GM12878 (cell line): ENCODE data around the gene POMT2. TPM values are rescaled to one million over a fixed set of nuclear protein-coding genes. Genes with fewer than 3 reads are reported as not detected.

Source experiments
- ATAC-seq: fragments of 200-7000 bp; cut with Tn5 transposase; 3 replicates; pipeline ENCODE4 v1.9.1; 2020; ENCODE audit warnings: mild to moderate bottlenecking, moderate library complexity
- BruUV-seq: library from RNA; stranded (reverse); fragments of 400-500 nt; replicated peaks from 2 replicates; lab custom pipeline; 2021; lab: Mats Ljungman, UMichigan
- CTCF ChIA-PET: fragments of 300-600 bp; sonication (Branson Sonifier 250); formaldehyde crosslinking; extraction: SDS; loops from one replicate; lab custom pipeline; 2021; ENCODE audit warnings: inconsistent platforms; lab: Yijun Ruan, JAX
- POLR2A ChIA-PET: fragments of 350-600 bp; formaldehyde crosslinking; extraction: SDS; loops from one replicate; lab custom pipeline; 2021; ENCODE audit warnings: inconsistent platforms; lab: Charles Lee
- RAD21 ChIA-PET: fragments of 300-600 bp; sonication (Branson Sonifier 250); formaldehyde crosslinking; loops from one replicate; lab custom pipeline; 2023; ENCODE audit warnings: antibody characterized with exemption; ENCODE audit not compliant: unreplicated experiment; lab: Charles Lee
- SMC1A ChIA-PET: fragments of 300-600 bp; sonication (Branson Sonifier 250); formaldehyde crosslinking; loops from one replicate; lab custom pipeline; 2023; ENCODE audit not compliant: unreplicated experiment, uncharacterized antibody; lab: Charles Lee
- DNase-seq: peaks from one replicate; pipeline ENCODE4 v3.0.0-alpha.2; 2011; ENCODE audit warnings: low read depth, low spot score
- FAIRE-seq: peaks from 3 replicates; lab custom pipeline; 2011; peaks lifted over from hg19 to GRCh38; lab: Jason Lieb, UNC
- H2AFZ ChIP-seq: 2 replicates; pipeline ENCODE4 v1.6.0; 2011; ENCODE audit warnings: low read depth, low read length, control low read depth; ENCODE audit not compliant: control insufficient read depth
- H3K27ac ChIP-seq: 2 replicates; pipeline ENCODE4 v1.5.1; 2011; ENCODE audit warnings: control low read depth; ENCODE audit not compliant: control insufficient read depth, insufficient read depth
- H3K27me3 ChIP-seq, 2 experiments: replicated peaks in 1 of 2; 2 replicates each; pipeline versions ENCODE4 v1.6.0 to v1.6.1; 2011; ENCODE audit warnings: low read length in 1 of 2; ENCODE audit not compliant: control insufficient read depth in 2 of 2, insufficient read depth in 2 of 2
- H3K36me3 ChIP-seq, 2 experiments: 2 replicates each; pipeline ENCODE4 v1.5.1; 2011; ENCODE audit warnings: low read length in 1 of 2; ENCODE audit not compliant: control insufficient read depth in 2 of 2, insufficient read depth in 2 of 2
- H3K4me1 ChIP-seq: 2 replicates; pipeline ENCODE4 v1.6.1; 2011; ENCODE audit warnings: mild to moderate bottlenecking, low read length, moderate library complexity, mixed read lengths; ENCODE audit not compliant: control insufficient read depth, insufficient read depth
- H3K4me2 ChIP-seq: 2 replicates; pipeline ENCODE4 v1.6.0; 2011; ENCODE audit warnings: control low read depth; ENCODE audit not compliant: control insufficient read depth, insufficient read depth
- H3K4me3 ChIP-seq: fragments of 200-600 bp; sonication (generic); 2 replicates; pipeline ENCODE4 v1.5.1; 2016
- H3K79me2 ChIP-seq: 2 replicates; pipeline ENCODE4 v1.6.0; 2011; ENCODE audit warnings: low read length; ENCODE audit not compliant: control insufficient read depth, insufficient read depth
- H3K9ac ChIP-seq: 2 replicates; pipeline ENCODE4 v1.8.0; 2011; ENCODE audit warnings: low read length, control low read depth, mixed read lengths; ENCODE audit not compliant: control insufficient read depth, insufficient read depth
- H3K9me3 ChIP-seq: replicated peaks from 3 replicates; pipeline ENCODE4 v1.5.1; 2011; ENCODE audit warnings: mild to moderate bottlenecking, low read length; ENCODE audit not compliant: control insufficient read depth, insufficient read depth
- H4K20me1 ChIP-seq: 2 replicates; pipeline ENCODE4 v1.6.0; 2011; ENCODE audit not compliant: control insufficient read depth, insufficient read depth
- CREB1 ChIP-seq: IDR thresholded peaks from 2 replicates; pipeline ENCODE4 v1.6.1; 2012; ENCODE audit warnings: low read depth, mild to moderate bottlenecking, inconsistent platforms
- HCFC1 ChIP-seq: fragments of 150-350 bp; IDR thresholded peaks from 2 replicates; pipeline ENCODE4 v1.6.1; 2014; ENCODE audit warnings: low read length
- HDAC2 ChIP-seq: fragments of 200-600 bp; sonication (generic); IDR thresholded peaks from 2 replicates; pipeline ENCODE4 v1.6.1; 2017
- PML ChIP-seq: IDR thresholded peaks from 2 replicates; pipeline ENCODE4 v1.6.1; 2012; ENCODE audit warnings: low read length, inconsistent platforms
- POU2F2 ChIP-seq: IDR thresholded peaks from 3 replicates; pipeline ENCODE4 v1.6.1; 2011; ENCODE audit warnings: low read depth, mild to moderate bottlenecking, low read length, borderline replicate concordance
- RAD21 ChIP-seq: IDR thresholded peaks from 2 replicates; pipeline ENCODE4 v1.6.1; 2011; ENCODE audit warnings: mild to moderate bottlenecking, low read depth, low read length, moderate library complexity; ENCODE audit not compliant: insufficient read depth
- RAD51 ChIP-seq: fragments of 450-650 bp; IDR thresholded peaks from 2 replicates; pipeline ENCODE4 v1.6.1; 2016; ENCODE audit warnings: moderate library complexity, mild to moderate bottlenecking, inconsistent platforms
- RELA ChIP-seq: fragments of 450-650 bp; IDR thresholded peaks from 2 replicates; pipeline ENCODE4 v1.8.0; 2014; ENCODE audit warnings: borderline replicate concordance; ENCODE audit not compliant: partially characterized antibody
- SIN3A ChIP-seq: IDR thresholded peaks from 2 replicates; pipeline ENCODE4 v1.6.1; 2012; ENCODE audit warnings: low read depth, low read length, improper control_type of control experiment
- SMARCA5 ChIP-seq: fragments of 450-650 bp; IDR thresholded peaks from 2 replicates; pipeline ENCODE4 v1.6.1; 2017; ENCODE audit warnings: mild to moderate bottlenecking
- STAT3 ChIP-seq: IDR thresholded peaks from 2 replicates; pipeline ENCODE4 v1.6.1; 2011; ENCODE audit warnings: low read depth, low read length, improper control_type of control experiment
- ZNF622 ChIP-seq: fragments of 450-650 bp; IDR thresholded peaks from 2 replicates; pipeline ENCODE4 v1.6.1; 2017; ENCODE audit warnings: mild to moderate bottlenecking, inconsistent platforms
- WGBS: methylation state at CpG from one replicate; pipeline ENCODE4 v1.1.6; 2016; ENCODE audit warnings: low lambda C conversion rate; ENCODE audit not compliant: insufficient replicate concordance, insufficient coverage; ENCODE audit errors: missing lambda C conversion rate; 5-methylcytosine and 5-hydroxymethylcytosine counted together
- in situ Hi-C: fragments of 300-500 bp; cut with MboI; formaldehyde crosslinking; loops from 9 replicates; pipeline ENCODE4 v1.14.3; 2018; ENCODE audit warnings: mixed read lengths
- intact Hi-C: fragments of 100-400 bp; cut with micrococcal nuclease; formaldehyde crosslinking; loops from one replicate; pipeline ENCODE4 v1.14.2; 2022; ENCODE audit not compliant: unreplicated experiment
- polyA plus RNA-seq, 11 experiments: library from polyadenylated mRNA; depleted of rRNA in 4 of 11; unstranded in 6 of 11; stranded (reverse) in 5 of 11; fragments of >200 nt; fragmentation: Nextera tagmentation in 4 of 11; fragmentation: Illumina TruSeq in 1 of 11; extraction: Ambion mirVana in 4 of 11; extraction: Trizol in 1 of 11; gene quantifications; 1 replicate in 1 of 11; 2 replicates in 10 of 11; pipeline versions ENCODE4 v1.2.1 to v1.2.3, GENCODE V29; 2011 to 2016; ENCODE audit warnings: inconsistent platforms in 2 of 11, missing spikeins in 2 of 11, low read depth in 1 of 11
- total RNA-seq, 4 experiments: library from RNA; depleted of rRNA in 3 of 4; stranded (reverse); fragments of >200 nt in 3 of 4; fragmentation: Illumina TruSeq in 1 of 4; extraction: Trizol in 1 of 4; gene quantifications; 2 replicates each; pipeline versions ENCODE4 v1.2.1 to v1.2.3, GENCODE V29; 2013 to 2021
- TF ChIP-seq, protein P1 (sequence below): fragments of 450-650 bp; IDR thresholded peaks from 2 replicates; pipeline ENCODE4 v1.6.1; 2017; ENCODE audit warnings: mild to moderate bottlenecking, low read depth, inconsistent platforms; ENCODE audit not compliant: poor library complexity, severe bottlenecking
- TF ChIP-seq, protein P2 (sequence below): IDR thresholded peaks from 2 replicates; pipeline ENCODE4 v1.6.1; 2011; ENCODE audit warnings: low read depth, mild to moderate bottlenecking, low read length, moderate library complexity, borderline replicate concordance; ENCODE audit errors: extremely low read depth
- TF ChIP-seq, protein P3 (sequence below), 3 experiments: IDR thresholded peaks in 2 of 3; conservative IDR thresholded peaks in 1 of 3; 2 replicates each; pipeline ENCODE4 v1.5.1; 2011; ENCODE audit warnings: low read depth in 3 of 3, low read length in 3 of 3, mild to moderate bottlenecking in 3 of 3, control low read depth in 2 of 3, moderate library complexity in 2 of 3, inconsistent platforms in 1 of 3, mixed read lengths in 1 of 3; ENCODE audit not compliant: control insufficient read depth in 2 of 3, insufficient read depth in 1 of 3; ENCODE audit errors: extremely low read depth in 1 of 3
- TF ChIP-seq, protein P4 (sequence below): fragments of 450-650 bp; IDR thresholded peaks from 2 replicates; pipeline ENCODE4 v1.6.1; 2017; ENCODE audit warnings: borderline replicate concordance

POMT2 gene
- total and polyA plus RNA-seq, 10 of the 15 experiments (the other 5 are each of a cell fraction or from before 2014, with no cell fraction given) = 0.23 to 13.9 (median 6.5) TPM

DNA sequence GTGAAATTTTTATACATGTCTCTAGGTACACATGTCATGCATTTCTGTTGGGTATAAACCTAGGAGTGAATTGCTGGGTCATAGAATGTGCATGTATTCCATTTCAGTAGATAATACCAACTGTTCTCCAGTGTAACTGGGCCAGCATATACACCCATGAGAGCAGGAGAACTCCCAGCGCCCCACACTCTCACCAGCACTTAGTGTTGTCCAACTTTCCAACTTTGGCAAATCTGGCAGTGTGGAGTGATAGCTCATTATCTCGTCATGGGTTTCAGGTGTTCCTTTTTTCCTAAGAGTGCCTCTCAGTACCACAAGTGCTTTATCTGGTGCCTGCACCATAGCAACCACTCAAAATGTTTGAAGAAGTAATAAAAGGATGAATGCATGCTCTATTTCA lies 89.8 kb downstream of the POMT2 start (continued):
- TF ChIP-seq RAD21 (no peak), ZNF622 (no peak), RELA (no peak), POU2F2 (no peak)
- TF ChIP-seq, protein P1, sequence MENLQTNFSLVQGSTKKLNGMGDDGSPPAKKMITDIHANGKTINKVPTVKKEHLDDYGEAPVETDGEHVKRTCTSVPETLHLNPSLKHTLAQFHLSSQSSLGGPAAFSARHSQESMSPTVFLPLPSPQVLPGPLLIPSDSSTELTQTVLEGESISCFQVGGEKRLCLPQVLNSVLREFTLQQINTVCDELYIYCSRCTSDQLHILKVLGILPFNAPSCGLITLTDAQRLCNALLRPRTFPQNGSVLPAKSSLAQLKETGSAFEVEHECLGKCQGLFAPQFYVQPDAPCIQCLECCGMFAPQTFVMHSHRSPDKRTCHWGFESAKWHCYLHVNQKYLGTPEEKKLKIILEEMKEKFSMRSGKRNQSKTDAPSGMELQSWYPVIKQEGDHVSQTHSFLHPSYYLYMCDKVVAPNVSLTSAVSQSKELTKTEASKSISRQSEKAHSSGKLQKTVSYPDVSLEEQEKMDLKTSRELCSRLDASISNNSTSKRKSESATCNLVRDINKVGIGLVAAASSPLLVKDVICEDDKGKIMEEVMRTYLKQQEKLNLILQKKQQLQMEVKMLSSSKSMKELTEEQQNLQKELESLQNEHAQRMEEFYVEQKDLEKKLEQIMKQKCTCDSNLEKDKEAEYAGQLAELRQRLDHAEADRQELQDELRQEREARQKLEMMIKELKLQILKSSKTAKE = no peak
- TF ChIP-seq, protein P2, sequence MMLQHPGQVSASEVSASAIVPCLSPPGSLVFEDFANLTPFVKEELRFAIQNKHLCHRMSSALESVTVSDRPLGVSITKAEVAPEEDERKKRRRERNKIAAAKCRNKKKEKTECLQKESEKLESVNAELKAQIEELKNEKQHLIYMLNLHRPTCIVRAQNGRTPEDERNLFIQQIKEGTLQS = no peak

DNA sequence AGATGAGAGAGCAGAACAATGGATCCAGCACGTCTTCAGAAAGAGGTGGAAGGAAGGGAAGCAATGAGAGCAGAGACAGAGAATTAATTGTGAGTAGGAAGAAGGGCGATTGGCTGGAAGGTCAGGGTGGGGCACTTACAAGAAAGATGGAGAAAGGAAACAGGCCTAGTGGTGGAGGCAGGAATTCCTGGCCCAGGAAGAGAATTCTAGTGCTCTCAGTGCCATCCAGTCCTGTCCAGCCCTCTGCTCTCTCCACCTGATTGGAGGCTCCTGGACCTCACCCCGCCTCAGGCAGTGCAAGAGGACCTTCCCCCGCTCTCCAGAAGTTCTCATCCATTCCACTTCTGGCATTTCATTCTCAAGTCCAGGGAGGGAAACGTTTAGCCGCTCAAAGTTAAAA lies 92.6 kb downstream of the POMT2 start:
- RAD21 ChIA-PET = no interaction called here
- no peak overlapping the region for H2AFZ ChIP-seq
- no peaks in the 10 kb centered on the region for H3K36me3 ChIP-seq
- H3K9ac ChIP-seq = no peak overlapping the region
- no peaks in the 10 kb centered on the region for H4K20me1 ChIP-seq
- intact Hi-C loops = no loop called here
- H3K27me3 ChIP-seq = peaks cover 0 to 2% of the 10 kb centered on the region in 2 experiments; a peak in 1 of 4 replicates
- H3K4me2 ChIP-seq = no peak overlapping the region
- POLR2A ChIA-PET = no interaction called here
- DNase-seq (no peak), ATAC-seq (no peak), FAIRE-seq (no peak)
- H3K4me3 ChIP-seq = no peak overlapping the region
- SMC1A ChIA-PET = interaction anchor here (1.1 kb wide), 1 partner anchor 15 kb away, joined by 4 read pairs; no protein-coding TSS in a partner anchor
- H3K9me3 ChIP-seq = no peaks in the 10 kb centered on the region
- TF ChIP-seq STAT3 (no peak), SIN3A (no peak), HDAC2 (no peak), PML (no peak), HCFC1 (no peak), RAD51 (no peak), CREB1 (no peak), SMARCA5 (no peak)
- TF ChIP-seq, protein P3, sequence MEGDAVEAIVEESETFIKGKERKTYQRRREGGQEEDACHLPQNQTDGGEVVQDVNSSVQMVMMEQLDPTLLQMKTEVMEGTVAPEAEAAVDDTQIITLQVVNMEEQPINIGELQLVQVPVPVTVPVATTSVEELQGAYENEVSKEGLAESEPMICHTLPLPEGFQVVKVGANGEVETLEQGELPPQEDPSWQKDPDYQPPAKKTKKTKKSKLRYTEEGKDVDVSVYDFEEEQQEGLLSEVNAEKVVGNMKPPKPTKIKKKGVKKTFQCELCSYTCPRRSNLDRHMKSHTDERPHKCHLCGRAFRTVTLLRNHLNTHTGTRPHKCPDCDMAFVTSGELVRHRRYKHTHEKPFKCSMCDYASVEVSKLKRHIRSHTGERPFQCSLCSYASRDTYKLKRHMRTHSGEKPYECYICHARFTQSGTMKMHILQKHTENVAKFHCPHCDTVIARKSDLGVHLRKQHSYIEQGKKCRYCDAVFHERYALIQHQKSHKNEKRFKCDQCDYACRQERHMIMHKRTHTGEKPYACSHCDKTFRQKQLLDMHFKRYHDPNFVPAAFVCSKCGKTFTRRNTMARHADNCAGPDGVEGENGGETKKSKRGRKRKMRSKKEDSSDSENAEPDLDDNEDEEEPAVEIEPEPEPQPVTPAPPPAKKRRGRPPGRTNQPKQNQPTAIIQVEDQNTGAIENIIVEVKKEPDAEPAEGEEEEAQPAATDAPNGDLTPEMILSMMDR (IDR thresholded peaks at IDR 0.05 in 2 of 3, conservative IDR thresholded peaks at IDR 0.05 in 1 of 3; ENCODE audit: control insufficient read depth in 2 of 3, extremely low read depth in 1 of 3, insufficient read depth in 1 of 3, low read depth in 3 of 3, low read length in 3 of 3) = no peak
- TF ChIP-seq, protein P2 = no peak
- TF ChIP-seq, protein P4, sequence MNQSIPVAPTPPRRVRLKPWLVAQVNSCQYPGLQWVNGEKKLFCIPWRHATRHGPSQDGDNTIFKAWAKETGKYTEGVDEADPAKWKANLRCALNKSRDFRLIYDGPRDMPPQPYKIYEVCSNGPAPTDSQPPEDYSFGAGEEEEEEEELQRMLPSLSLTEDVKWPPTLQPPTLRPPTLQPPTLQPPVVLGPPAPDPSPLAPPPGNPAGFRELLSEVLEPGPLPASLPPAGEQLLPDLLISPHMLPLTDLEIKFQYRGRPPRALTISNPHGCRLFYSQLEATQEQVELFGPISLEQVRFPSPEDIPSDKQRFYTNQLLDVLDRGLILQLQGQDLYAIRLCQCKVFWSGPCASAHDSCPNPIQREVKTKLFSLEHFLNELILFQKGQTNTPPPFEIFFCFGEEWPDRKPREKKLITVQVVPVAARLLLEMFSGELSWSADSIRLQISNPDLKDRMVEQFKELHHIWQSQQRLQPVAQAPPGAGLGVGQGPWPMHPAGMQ = no peak
- 25% methylated on average over 6 of the region's 6 CpGs for WGBS
- no peak overlapping the region for H3K27ac ChIP-seq
- no peaks in the 10 kb centered on the region for H3K4me1 ChIP-seq
- no TSS peak for BruUV-seq
- no peaks in the 10 kb centered on the region for H3K79me2 ChIP-seq
- in situ Hi-C loops = no loop called here
- CTCF ChIA-PET = no interaction called here
